GM12801 (cell line): ENCODE results near the gene HLA-DMB.

Source experiments
- TF ChIP-seq, protein P1 (sequence below): IDR thresholded peaks from one replicate; pipeline ENCODE4 v1.5.1; 2011; ENCODE audit warnings: control low read depth; ENCODE audit not compliant: insufficient read length; ENCODE audit errors: extremely low read depth

The HLA-DMB gene

GRCh38 chr6:32908897-32909296 is 31.9 kb downstream of the HLA-DMB start:
- TF ChIP-seq, protein P1, sequence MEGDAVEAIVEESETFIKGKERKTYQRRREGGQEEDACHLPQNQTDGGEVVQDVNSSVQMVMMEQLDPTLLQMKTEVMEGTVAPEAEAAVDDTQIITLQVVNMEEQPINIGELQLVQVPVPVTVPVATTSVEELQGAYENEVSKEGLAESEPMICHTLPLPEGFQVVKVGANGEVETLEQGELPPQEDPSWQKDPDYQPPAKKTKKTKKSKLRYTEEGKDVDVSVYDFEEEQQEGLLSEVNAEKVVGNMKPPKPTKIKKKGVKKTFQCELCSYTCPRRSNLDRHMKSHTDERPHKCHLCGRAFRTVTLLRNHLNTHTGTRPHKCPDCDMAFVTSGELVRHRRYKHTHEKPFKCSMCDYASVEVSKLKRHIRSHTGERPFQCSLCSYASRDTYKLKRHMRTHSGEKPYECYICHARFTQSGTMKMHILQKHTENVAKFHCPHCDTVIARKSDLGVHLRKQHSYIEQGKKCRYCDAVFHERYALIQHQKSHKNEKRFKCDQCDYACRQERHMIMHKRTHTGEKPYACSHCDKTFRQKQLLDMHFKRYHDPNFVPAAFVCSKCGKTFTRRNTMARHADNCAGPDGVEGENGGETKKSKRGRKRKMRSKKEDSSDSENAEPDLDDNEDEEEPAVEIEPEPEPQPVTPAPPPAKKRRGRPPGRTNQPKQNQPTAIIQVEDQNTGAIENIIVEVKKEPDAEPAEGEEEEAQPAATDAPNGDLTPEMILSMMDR: no peak

DNA sequence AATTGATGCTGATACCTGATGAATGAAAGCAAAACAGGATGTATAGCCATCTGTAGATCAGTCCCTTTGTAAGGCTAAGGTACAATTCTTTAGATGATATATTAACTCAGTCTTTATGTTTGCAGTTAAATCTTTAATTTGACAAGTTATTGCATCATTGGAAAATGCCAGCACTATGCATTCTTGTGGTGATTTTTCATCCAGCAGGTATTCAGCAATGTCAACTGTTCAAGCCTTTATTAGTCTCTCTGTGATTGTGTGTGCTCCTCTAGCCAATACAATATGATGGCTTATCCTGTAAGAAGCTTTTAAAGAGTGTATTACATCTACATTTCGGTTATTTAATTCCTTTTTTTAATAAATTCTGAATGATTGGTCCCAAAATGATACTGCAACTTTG is 34.3 kb downstream of the HLA-DMB start:
- TF ChIP-seq, protein P1: no peak

- TF ChIP-seq, protein P1: no peak
Measured at GRCh38 chr6:32905078-32905477, 35.8 kb downstream of the HLA-DMB start.

DNA sequence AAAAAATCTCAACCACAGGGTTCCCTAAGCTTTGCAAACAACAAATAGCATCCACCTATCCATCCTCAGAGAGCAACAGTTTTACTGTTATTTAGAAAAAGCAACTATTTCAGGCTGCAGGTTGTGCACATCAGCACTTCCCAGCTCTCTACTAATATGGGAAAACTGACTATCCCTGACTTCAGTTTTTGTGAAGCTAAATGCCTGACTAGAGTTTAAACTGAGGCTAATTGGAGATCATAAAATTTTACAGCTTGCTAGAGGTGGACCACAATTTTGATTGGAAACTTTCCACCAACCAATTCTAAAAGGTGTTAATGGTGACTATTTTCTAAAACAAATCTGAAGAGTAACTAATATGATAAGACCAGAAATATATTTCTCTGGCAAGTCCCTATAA is 36.9 kb downstream of the HLA-DMB start:
- TF ChIP-seq, protein P1: no peak

DNA sequence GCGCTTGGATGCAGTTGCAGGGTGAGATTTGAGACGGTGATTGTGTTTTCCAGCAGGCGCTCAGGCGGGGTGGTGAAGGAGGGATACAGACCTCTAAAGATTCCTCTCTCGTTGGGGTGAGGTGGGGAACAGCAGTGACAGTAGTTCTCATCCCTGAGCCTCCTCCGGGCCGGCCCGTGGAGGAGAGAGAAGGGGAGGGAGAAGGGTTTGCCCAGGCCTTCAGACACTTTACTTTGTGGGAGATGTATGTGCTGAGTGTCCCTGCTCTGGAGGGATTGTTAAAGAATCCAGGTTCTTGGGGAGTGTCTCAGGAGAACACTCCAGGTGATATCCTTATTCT is 45.9 kb downstream of the HLA-DMB start:
- TF ChIP-seq, protein P1: no peak

DNA sequence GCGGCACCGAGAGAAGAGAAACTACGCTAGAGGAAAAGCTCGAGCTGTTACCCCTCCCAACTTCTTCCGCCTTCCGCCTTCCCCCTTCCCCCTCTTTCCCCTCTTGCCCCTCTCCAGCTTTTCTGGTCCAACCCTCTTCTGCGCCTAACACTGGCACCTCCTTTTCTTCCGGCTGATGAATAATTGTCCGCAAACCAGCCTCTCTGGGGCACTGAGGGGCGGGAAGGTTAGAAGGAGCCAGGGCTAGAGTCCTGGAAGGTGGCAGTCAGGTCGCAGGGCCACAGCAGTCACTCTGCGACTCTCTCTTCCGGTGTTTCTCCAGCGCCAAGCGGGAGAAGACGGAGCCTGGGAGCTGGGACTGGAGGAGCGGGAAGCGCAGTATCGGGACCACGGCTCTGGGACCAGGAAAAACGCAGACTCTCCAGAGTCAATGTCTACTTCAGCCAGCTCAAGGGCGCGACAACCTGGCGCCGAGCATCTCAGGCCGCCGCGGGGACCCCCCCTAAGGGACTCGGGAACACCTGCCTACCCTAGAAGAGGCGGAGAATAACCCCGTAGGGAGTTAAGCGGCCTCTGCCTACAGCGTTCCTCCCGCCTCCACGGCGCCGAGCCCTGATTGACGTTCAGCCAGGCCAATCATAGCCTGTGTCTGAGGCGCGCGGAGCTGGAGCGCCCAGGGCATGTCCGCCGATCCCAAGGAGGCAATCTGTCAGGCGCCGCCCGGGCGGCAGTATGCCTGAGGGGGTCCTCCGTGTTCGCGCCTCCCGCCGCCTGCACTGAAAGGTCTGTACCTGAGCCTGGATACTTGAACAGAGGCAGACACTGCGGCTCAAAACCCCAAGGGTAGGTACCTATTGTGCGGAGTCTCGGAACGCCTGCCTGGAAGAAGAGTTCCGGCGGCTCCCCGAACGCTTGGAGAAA is 46.5 kb downstream of the HLA-DMB start:
- TF ChIP-seq, protein P1: no peak

DNA sequence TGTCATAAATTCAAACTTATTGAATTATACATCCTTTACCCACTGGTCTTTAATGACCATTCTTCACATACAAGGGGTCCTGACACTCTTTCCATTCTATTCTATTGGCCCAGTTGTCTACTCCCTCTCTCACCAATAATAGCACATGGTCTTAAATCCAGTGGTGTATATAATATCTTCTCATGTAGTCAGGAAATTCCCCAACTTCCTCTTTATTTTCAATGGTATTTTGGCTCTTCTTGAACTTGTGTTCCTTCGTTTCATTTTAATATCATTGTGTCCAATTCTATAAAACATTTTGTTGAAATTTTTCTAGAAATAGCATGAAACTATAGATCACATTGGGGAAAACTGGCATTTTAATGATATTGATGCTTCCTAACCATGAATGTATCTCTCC is 50.0 kb downstream of the HLA-DMB start:
- TF ChIP-seq, protein P1: no peak
